ENCODE measurements around the gene IRX1.

Gene IRX1

DNA sequence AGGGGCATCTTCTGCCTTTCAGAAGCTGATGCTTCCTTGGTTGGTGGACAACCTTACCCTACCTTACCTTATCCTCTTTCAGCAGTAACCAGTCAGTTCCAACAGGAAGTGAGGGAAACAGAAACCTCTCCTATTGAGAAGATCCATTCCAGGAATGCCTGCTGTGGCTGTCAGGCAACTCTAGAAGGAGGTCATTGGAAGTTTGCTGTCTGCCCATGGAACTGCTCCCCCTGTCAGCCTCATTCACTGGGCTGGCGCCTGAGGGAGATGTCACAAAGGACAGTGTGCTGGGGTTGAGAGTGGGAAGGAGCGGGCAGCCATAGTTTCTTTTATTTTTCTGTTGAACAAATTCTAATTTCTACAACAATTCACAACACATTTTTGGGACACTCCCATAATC lies 54.7 kb downstream of the IRX1 start:
- no peak for DNase-seq (ENCODE audit: low read depth in 2 of 2)

DNA sequence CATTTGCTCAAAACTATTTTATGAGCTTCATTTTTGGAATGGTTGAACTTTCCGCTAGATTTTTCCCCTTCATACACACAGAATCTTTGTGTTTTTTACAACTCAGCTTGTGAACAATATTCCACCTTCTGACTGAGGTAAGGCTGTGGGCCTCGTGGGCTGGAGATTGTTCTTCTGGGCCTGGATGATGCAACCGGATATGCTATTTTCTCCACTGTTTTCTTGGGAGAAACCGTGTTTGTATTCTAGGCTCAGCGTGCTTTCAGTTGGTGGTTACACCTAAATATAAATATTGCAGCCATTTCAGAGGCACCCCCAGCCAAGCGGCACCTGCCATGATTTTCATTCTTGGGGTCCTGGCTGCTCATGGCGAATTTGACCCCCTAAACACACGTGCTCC lies 55.2 kb downstream of the IRX1 start:
- no peak for DNase-seq (ENCODE audit: low read depth in 2 of 2)
